Measurements from ENCODE around the gene PDF. TPM values are rescaled to one million over a fixed set of nuclear protein-coding genes. Genes with fewer than 3 reads are reported as not detected.
"Not testable (repeated sequence)": the region's sequence is repeated elsewhere in the genome, so short reads cannot be mapped to it uniquely, and the experiment has no call there.

Gene PDF
- total RNA-seq, 1 experiment from 2014 or later = 26.7 TPM

- no peak for DNase-seq (ENCODE audit: low read depth)
- in situ Hi-C loops (cut with HindIII; ENCODE audit: low pct_unique_long_range_greater_than_20kb, low sequenced_read_pairs) = no loop called here
Observed at GRCh38 chr16:69301187-69301586, 29.2 kb downstream of the PDF start.

- in situ Hi-C loops (cut with HindIII; ENCODE audit: low pct_unique_long_range_greater_than_20kb, low sequenced_read_pairs) = no loop called here
Observed at GRCh38 chr16:69298261-69298660, 32.1 kb downstream of the PDF start.

GRCh38 chr16:69296771-69297170, 33.6 kb downstream of the PDF start:
- in situ Hi-C loops (cut with HindIII; ENCODE audit: low pct_unique_long_range_greater_than_20kb, low sequenced_read_pairs); DNase-seq (ENCODE audit: low read depth): not testable (repeated sequence)

More at GRCh38 chr16:69298261-69298660, 32.1 kb downstream of the PDF start:
- no peak for DNase-seq (ENCODE audit: low read depth)

GRCh38 chr16:69294051-69294450, 36.3 kb downstream of the PDF start:
- DNase-seq (ENCODE audit: low read depth) = no peak
- in situ Hi-C loops (cut with HindIII; ENCODE audit: low pct_unique_long_range_greater_than_20kb, low sequenced_read_pairs) = no loop called here

- no peak for DNase-seq (ENCODE audit: low read depth)
- in situ Hi-C loops (cut with HindIII; ENCODE audit: low pct_unique_long_range_greater_than_20kb, low sequenced_read_pairs) = no loop called here
Observed at GRCh38 chr16:69293401-69293800, 37.0 kb downstream of the PDF start.

- DNase-seq (ENCODE audit: low read depth); in situ Hi-C loops (cut with HindIII; ENCODE audit: low pct_unique_long_range_greater_than_20kb, low sequenced_read_pairs): not testable (repeated sequence)
Observed at GRCh38 chr16:69291657-69292056, 38.7 kb downstream of the PDF start.

- in situ Hi-C loops (cut with HindIII; ENCODE audit: low pct_unique_long_range_greater_than_20kb, low sequenced_read_pairs) = no loop called here
- DNase-seq (ENCODE audit: low read depth) = peak; percentile 27
Observed at GRCh38 chr16:69286941-69287713, 43.3 kb downstream of the PDF start.

- in situ Hi-C loops (cut with HindIII; ENCODE audit: low pct_unique_long_range_greater_than_20kb, low sequenced_read_pairs) = no loop called here
- DNase-seq (ENCODE audit: low read depth) = no peak
Observed at GRCh38 chr16:69285240-69285639, 45.1 kb downstream of the PDF start.

GRCh38 chr16:69283851-69284250, 46.5 kb downstream of the PDF start:
- no peak for DNase-seq (ENCODE audit: low read depth)
- in situ Hi-C loops (cut with HindIII; ENCODE audit: low pct_unique_long_range_greater_than_20kb, low sequenced_read_pairs) = no loop called here

- in situ Hi-C loops (cut with HindIII; ENCODE audit: low pct_unique_long_range_greater_than_20kb, low sequenced_read_pairs) = no loop called here
- no peak for DNase-seq (ENCODE audit: low read depth)
Observed at GRCh38 chr16:69277413-69277812, 53.0 kb downstream of the PDF start.

Other genes with a start within 250 kb of the PDF start
- gene HAS3, start 224.9 kb downstream of the PDF start, total RNA-seq (2014; rRNA removed; shearing (Covaris generic); ENCODE audit: low replicate concordance) = 21.1 and 35.9 TPM in 2 replicates
- gene CHTF8, start 198.0 kb downstream of the PDF start, total RNA-seq (2014; rRNA removed; shearing (Covaris generic); ENCODE audit: low replicate concordance) = 191 and 253 TPM in 2 replicates
- 56.1 and 97.9 TPM in 2 replicates for gene UTP4, start 197.9 kb downstream of the PDF start, total RNA-seq (2014; rRNA removed; shearing (Covaris generic); ENCODE audit: low replicate concordance)
- 4.8 and 5.7 TPM in 2 replicates for gene SNTB2, start 143.4 kb downstream of the PDF start, total RNA-seq (2014; rRNA removed; shearing (Covaris generic); ENCODE audit: low replicate concordance)
- gene VPS4A, start 19.2 kb downstream of the PDF start, total RNA-seq (2014; rRNA removed; shearing (Covaris generic); ENCODE audit: low replicate concordance) = 33.2 and 38.9 TPM in 2 replicates
- 56.2 and 68.1 TPM in 2 replicates for gene COG8, start 9.0 kb upstream of the PDF start, total RNA-seq (2014; rRNA removed; shearing (Covaris generic); ENCODE audit: low replicate concordance)
- 18.7 and 25.7 TPM in 2 replicates for gene NIP7, start 9.2 kb upstream of the PDF start, total RNA-seq (2014; rRNA removed; shearing (Covaris generic); ENCODE audit: low replicate concordance)
- 4.1 TPM in 1 of 2 replicates, not detected in the other for gene TMED6, start 21.2 kb upstream of the PDF start, total RNA-seq (2014; rRNA removed; shearing (Covaris generic); ENCODE audit: low replicate concordance)
- gene TERF2, start 55.4 kb upstream of the PDF start, total RNA-seq (2014; rRNA removed; shearing (Covaris generic); ENCODE audit: low replicate concordance) = 11.4 and 23.7 TPM in 2 replicates
- 119 and 138 TPM in 2 replicates for gene CYB5B, start 94.0 kb upstream of the PDF start, total RNA-seq (2014; rRNA removed; shearing (Covaris generic); ENCODE audit: low replicate concordance)
- 6.1 and 19.9 TPM in 2 replicates for gene NFAT5, start 235.4 kb upstream of the PDF start, total RNA-seq (2014; rRNA removed; shearing (Covaris generic); ENCODE audit: low replicate concordance)